Ramos (cell line): ENCODE data around the gene CD79B.

ENCODE experiments used
- in situ Hi-C: fragments of 300-500 bp; cut with MboI; formaldehyde crosslinking; loops from one replicate; pipeline ENCODE4 v1.14.3; 2022; ENCODE audit warnings: low sequenced_read_pairs; ENCODE audit not compliant: unreplicated experiment

The CD79B gene

GRCh38 chr17:63955232-63955631 is 23.1 kb upstream of the CD79B start:
- in situ Hi-C loops, result no loop called here

GRCh38 chr17:63954402-63955063 is 22.4 kb upstream of the CD79B start:
- in situ Hi-C loops, result no loop called here

- in situ Hi-C loops, result no loop called here
Measured at GRCh38 chr17:63950940-63951907, 19.1 kb upstream of the CD79B start.

GRCh38 chr17:63949576-63950250 is 17.6 kb upstream of the CD79B start:
- in situ Hi-C loops, result loop anchor here (25.0 kb wide), 1 partner anchor 1038 kb away; no protein-coding TSS in a partner anchor

GRCh38 chr17:63948521-63948920 is 16.4 kb upstream of the CD79B start:
- in situ Hi-C loops, result loop anchor here (25.0 kb wide), 1 partner anchor 1039 kb away; no protein-coding TSS in a partner anchor

- in situ Hi-C loops, result loop anchor here (25.0 kb wide), 1 partner anchor 1039 kb away; no protein-coding TSS in a partner anchor
Measured at GRCh38 chr17:63947711-63948330, 15.7 kb upstream of the CD79B start.

- in situ Hi-C loops, result loop anchor here (25.0 kb wide), 1 partner anchor 1041 kb away; no protein-coding TSS in a partner anchor
Measured at GRCh38 chr17:63946440-63947363, 14.6 kb upstream of the CD79B start.

- in situ Hi-C loops, result loop anchor here (25.0 kb wide), 1 partner anchor 1041 kb away; no protein-coding TSS in a partner anchor
Measured at GRCh38 chr17:63945784-63946439, 13.8 kb upstream of the CD79B start.

- in situ Hi-C loops, result loop anchor here (25.0 kb wide), 1 partner anchor 1042 kb away; no protein-coding TSS in a partner anchor
Measured at GRCh38 chr17:63944736-63945499, 12.8 kb upstream of the CD79B start.

GRCh38 chr17:63943745-63944144 is 11.6 kb upstream of the CD79B start:
- in situ Hi-C loops, result loop anchor here (25.0 kb wide), 1 partner anchor 1044 kb away; no protein-coding TSS in a partner anchor

GRCh38 chr17:63942309-63942985 is 10.3 kb upstream of the CD79B start:
- in situ Hi-C loops, result loop anchor here (25.0 kb wide), 1 partner anchor 1045 kb away; no protein-coding TSS in a partner anchor

GRCh38 chr17:63941751-63942150 is 9.6 kb upstream of the CD79B start:
- in situ Hi-C loops, result loop anchor here (25.0 kb wide), 1 partner anchor 1046 kb away; no protein-coding TSS in a partner anchor

GRCh38 chr17:63941162-63941561 is 9.0 kb upstream of the CD79B start:
- in situ Hi-C loops, result loop anchor here (25.0 kb wide), 1 partner anchor 1046 kb away; no protein-coding TSS in a partner anchor

GRCh38 chr17:63940584-63940983 is 8.5 kb upstream of the CD79B start:
- in situ Hi-C loops, result loop anchor here (25.0 kb wide), 1 partner anchor 1047 kb away; no protein-coding TSS in a partner anchor

GRCh38 chr17:63939884-63940283 is 7.8 kb upstream of the CD79B start:
- in situ Hi-C loops, result loop anchor here (25.0 kb wide), 1 partner anchor 1047 kb away; no protein-coding TSS in a partner anchor

GRCh38 chr17:63939401-63939800 is 7.3 kb upstream of the CD79B start:
- in situ Hi-C loops, result loop anchor here (25.0 kb wide), 1 partner anchor 1048 kb away; no protein-coding TSS in a partner anchor
